ENCODE data around the gene PIGN.

PIGN gene

DNA sequence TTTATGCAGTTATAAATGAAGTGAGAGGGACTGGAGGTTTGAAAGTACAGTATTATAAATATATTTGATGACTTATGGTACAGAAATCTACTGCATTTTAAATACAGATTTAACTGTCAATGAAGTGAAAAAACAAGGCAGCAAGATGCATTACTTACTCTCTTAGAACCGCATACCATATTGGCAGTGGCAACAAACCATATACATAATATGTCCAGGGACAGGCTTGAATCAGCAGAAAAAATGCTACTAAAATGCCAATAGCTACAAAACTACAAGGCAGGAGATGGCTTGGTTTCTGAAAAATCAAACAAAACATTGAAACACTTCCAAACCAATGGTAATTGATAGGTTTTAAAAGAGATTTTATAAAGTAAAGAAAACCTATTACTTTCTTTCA is 77.2 kb downstream of the PIGN start:
- DNase-seq (ENCODE audit: low read depth) = no peak

- DNase-seq (ENCODE audit: low read depth) = no peak
These were observed 79.0 kb downstream of the PIGN start for GRCh38 chr18:62107881-62108280.

- DNase-seq (ENCODE audit: low read depth) = no peak
These were observed 80.6 kb downstream of the PIGN start for GRCh38 chr18:62106271-62106670.

DNA sequence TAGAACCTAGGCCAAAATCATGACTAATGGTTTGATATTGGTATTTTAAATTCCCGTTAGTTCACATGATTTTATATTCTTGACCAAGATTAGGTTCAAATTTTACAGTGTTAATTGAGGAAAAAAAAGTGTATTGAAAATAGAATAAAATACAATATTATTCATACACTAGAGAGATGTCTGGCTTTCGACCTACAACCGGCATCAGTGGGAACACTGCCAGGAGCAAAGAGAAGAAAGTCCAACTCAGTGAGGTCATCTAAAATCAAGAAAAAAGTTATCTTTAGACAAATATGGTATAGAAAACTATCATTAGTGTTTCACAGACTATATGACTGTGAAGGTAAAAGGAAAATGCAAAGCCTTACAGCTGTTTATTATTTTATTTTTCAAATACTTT is 81.5 kb downstream of the PIGN start:
- no peak for DNase-seq (ENCODE audit: low read depth)

DNA sequence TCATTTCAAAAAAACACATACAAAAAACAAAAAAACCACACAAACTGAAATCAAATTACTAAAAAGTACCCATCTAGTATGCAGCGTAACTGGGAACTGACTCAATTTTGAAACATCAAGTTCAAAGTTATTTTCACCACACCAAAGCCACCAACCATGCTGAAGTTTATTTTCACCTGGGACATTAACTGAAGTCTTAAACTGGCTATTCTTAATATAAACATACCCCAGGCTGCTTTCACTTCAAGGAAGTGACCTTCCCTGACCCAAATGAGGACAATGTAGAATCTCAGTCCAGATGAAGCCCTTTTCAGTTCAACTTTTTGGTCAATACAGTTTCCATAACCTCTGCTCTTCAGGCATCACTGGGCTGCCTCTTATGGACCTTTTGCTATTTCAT is 84.6 kb downstream of the PIGN start:
- DNase-seq (ENCODE audit: low read depth) = no peak

GRCh38 chr18:62101321-62101721 is 85.5 kb downstream of the PIGN start:
- no peak for DNase-seq (ENCODE audit: low read depth)

GRCh38 chr18:62098960-62099359 is 87.9 kb downstream of the PIGN start:
- no peak for DNase-seq (ENCODE audit: low read depth)

DNA sequence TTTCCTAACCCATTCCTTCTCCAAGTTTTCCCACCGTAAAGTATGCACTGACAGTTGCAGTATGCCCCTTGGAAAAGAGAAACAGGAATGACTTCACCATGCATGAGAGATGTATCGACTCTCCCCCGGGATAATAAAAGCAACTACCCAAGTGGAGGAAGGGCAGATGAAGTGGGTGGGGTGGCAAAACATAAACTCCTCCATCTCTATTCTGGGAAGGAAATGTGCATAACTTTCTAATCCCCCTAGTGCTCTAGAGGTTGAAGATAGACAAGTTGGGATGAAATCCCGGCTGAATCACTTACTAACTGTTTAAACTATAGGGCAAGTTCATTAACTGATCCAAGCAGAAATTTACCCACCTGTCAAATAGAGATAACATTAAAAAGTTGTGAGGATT is 89.2 kb downstream of the PIGN start:
- no peak for DNase-seq (ENCODE audit: low read depth)

DNA sequence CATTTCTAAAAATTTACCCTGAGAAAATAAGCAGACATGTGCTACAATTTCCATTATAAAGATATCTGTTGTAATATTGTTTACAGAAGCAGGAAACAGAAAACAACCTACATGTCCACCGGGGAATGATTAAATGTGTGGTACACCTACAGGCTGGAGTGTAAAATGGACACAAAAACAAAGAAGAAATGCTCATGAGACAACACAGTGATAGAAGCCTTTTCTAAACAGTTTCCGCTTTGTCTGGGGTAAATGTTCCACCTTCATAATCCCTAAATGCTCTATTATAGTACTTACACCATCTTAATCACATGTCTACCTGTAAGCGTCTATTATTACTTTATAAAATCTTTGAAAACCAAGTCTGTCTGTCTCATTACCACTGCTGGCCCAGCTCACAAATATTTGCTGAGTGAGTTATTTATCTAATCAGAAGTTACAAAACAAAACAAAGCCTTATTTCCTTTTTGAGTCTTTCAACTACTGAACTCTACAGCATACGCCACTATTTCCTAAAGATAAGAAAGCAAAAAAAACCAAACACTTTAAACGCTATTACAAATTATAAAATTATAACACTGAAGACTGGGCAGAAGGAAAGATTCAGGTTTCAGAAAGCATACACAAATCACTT is 95.3 kb downstream of the PIGN start:
- no peak for DNase-seq (ENCODE audit: low read depth)

DNA sequence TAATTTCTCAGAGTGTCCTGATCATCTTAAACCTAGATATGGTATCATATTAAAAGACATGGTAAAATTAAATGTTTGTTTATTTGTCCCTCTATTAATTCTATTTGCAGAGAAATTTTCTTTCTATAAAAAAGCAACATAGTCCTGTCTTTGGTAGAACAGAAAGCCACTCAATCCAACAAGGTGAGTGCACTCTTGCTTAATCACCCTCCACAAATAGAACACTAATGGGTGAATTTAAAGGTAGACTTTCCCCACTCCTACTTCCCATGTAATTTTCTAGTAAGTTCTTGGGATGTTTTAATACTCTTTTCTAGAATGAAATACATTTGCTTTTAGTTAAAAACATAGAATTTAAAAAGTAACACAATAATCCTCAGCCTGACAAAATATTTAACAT is 97.7 kb downstream of the PIGN start:
- no peak for DNase-seq (ENCODE audit: low read depth)

- no peak for DNase-seq (ENCODE audit: low read depth)
These were observed 98.7 kb downstream of the PIGN start for GRCh38 chr18:62088156-62088555.

DNA sequence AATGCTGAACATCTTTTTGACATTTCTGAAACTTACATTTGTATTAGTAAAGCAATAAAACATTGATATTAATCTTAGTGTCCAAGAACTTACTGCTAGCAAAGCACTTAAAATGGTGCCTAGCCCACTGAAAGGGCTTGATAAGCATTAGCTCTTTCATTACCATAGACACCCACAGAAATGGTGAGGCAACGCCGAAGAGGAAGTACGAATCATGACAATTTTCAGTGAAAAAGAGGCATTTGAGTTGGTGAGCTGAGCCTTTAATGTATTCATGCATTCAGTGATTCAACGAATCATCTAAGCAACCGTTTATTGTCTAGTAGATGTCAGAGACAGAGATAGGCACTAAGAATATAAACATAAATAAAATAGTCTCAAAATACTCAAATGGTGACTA is 101.1 kb downstream of the PIGN start:
- no peak for DNase-seq (ENCODE audit: low read depth)

DNA sequence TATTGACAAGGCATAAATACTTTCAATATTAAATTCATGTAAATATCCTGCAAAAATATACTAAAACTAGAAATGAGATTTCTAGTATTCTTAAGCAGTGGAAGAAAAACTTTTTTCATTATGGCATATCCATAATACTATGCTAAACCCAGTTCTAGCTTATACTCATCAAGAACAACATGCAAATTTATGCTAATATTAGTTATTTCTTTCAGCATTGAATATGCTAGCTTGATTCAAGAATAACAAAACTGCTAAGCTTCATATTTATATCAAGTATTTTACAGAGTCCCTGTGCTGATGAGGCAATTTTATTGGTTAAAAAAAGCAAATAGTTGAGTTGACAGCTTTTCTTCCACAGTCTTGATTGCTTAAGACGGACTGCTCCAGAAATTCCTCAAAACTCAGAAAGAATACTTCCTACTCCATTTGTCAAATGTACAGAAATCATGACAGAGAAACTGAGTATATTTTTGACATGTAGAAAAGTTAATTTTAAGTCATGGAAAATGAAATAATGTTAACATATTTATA is 105.0 kb downstream of the PIGN start:
- no peak for DNase-seq (ENCODE audit: low read depth)

GRCh38 chr18:62081248-62081647 is 105.6 kb downstream of the PIGN start:
- no peak for DNase-seq (ENCODE audit: low read depth)

- no peak for DNase-seq (ENCODE audit: low read depth)
These were observed 106.5 kb downstream of the PIGN start for GRCh38 chr18:62080172-62080900.

- DNase-seq (ENCODE audit: low read depth) = no peak
These were observed 113.2 kb downstream of the PIGN start for GRCh38 chr18:62073461-62074281.

GRCh38 chr18:62072370-62072769 is 114.5 kb downstream of the PIGN start:
- no peak for DNase-seq (ENCODE audit: low read depth)

DNA sequence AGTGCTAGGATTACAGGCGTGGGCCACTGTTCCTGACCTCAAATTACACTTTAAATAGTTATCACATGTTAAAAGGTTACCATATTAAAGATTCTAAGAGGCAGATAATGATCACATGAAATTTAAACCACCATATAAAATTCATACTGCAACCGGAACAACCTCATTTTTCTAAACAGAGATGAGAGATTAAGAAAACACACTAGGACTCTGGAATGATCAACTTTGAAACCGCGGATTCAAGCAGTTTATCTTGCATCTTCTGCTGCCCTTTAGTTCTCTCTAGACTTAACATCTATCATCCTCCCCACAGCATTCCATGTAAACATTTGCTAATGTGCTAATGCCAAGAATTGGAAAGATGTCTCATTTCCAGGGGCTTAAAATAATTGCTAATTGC is 115.8 kb downstream of the PIGN start:
- no peak for DNase-seq (ENCODE audit: low read depth)

GRCh38 chr18:62070302-62070701 is 116.6 kb downstream of the PIGN start:
- DNase-seq (ENCODE audit: low read depth) = no peak

- no peak for DNase-seq (ENCODE audit: low read depth)
These were observed 117.3 kb downstream of the PIGN start for GRCh38 chr18:62069556-62069955.

DNA sequence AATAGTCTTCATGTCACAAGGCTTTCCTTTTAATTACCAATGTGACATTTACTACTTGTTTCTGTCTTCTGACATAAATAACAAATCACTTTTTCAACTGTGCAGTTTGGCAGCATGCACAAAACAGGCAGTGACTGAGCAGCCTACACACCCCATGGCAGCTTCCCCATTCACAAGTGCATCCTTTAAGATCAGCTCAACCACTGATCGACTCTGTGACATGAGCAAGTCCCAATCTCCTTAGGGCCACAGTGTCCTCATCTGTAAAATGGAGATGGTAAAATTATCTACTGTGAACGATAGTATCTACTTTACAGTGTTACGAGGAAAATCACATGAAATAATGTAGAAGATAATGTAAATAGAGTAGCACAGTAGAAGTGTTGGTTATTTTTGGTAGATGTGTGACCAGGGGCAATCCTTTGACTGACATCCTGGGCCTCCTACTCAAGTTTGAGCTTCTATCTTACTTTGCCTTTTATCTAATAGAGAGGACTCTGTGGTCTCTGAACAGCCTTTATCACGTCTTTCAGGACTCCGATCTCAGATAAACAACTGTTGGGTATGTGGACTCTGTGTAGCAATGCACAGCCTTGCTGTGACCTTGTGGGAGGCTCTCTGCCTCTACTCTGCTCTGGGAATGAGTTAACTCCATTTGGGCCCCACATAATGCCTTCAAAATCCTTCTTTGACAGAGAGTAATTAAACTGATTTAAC is 120.6 kb downstream of the PIGN start:
- DNase-seq (ENCODE audit: low read depth) = no peak

DNA sequence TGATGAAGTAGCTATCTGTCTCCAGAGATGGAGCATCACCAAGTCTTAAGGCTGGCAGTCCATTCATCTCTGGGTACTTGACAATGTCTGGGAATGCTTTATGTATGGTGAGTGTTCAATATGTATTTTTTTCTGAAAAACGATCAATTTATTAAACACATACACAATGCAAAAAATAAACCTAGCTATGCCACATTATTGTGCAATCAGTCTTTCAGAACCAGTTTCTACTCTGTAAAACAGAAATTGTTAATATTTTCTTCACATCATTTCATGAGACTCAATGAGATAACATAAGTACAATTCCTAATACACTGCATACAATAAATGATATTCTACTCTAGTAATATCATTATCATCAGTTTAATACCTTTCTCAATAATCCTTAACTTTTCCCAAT is 122.5 kb downstream of the PIGN start:
- no peak for DNase-seq (ENCODE audit: low read depth)
